Measurements from ENCODE around the gene GYG1.

The GYG1 gene

GRCh38 chr3:149044339-149045083 is 53.2 kb downstream of the GYG1 start:
- TF ChIP-seq CTCF (IDR thresholded peaks at IDR 0.05; ENCODE audit: low read depth, low read length, missing control alignments), result no peak
- DNase-seq (ENCODE audit: low read depth), result no peak
- no peak overlapping the region for H3K4me3 ChIP-seq (ENCODE audit: low read depth, low read length)

DNA sequence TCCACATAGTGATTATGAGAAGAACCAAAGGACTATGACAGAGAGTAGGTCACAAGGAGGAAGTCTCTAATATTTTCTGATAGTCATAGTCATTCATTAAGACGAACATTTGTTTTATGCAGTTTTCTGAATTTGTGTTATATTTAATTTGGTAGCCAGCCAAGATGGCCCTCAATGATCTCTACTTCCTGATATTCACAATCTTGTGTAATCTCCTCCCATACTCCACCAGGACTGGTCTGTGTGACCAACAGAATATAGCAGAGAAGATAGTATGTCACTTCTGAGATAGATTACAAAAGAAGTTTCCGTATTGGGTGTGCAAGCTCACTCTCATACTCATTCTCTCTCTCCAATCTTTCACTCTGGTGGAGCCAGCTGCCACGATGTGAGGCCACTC is 64.2 kb downstream of the GYG1 start:
- no peak overlapping the region for H3K4me3 ChIP-seq (ENCODE audit: low read depth, low read length)
- DNase-seq (ENCODE audit: low read depth), result no peak
- TF ChIP-seq CTCF (IDR thresholded peaks at IDR 0.05; ENCODE audit: low read depth, low read length, missing control alignments), result no peak

- no peak for DNase-seq (ENCODE audit: low read depth)
- H3K4me3 ChIP-seq (ENCODE audit: low read depth, low read length), result no peak overlapping the region
- no peak for TF ChIP-seq CTCF (IDR thresholded peaks at IDR 0.05; ENCODE audit: low read depth, low read length, missing control alignments)
These were observed 66.9 kb downstream of the GYG1 start for GRCh38 chr3:149058198-149058597.

DNA sequence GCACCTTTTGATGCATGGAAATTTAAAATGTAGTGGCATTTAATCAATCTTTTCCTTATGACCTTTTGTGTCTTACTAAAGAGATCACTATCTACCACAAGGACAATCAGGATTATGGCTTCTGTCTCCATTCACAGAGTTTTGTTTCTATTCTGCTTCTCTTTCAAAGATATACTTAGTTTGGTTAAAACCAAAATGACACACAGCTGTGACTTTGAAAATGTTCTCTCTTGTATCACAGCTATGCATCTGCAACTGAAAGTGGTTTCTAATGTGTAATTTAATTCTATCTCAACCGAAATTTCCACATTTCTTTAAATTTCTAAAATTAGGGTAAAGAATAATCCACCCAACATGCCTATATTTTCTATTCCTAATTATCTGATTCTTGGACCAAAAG is 67.3 kb downstream of the GYG1 start:
- H3K4me3 ChIP-seq (ENCODE audit: low read depth, low read length), result no peak overlapping the region
- no peak for TF ChIP-seq CTCF (IDR thresholded peaks at IDR 0.05; ENCODE audit: low read depth, low read length, missing control alignments)
- DNase-seq (ENCODE audit: low read depth), result peak; percentile 15

DNA sequence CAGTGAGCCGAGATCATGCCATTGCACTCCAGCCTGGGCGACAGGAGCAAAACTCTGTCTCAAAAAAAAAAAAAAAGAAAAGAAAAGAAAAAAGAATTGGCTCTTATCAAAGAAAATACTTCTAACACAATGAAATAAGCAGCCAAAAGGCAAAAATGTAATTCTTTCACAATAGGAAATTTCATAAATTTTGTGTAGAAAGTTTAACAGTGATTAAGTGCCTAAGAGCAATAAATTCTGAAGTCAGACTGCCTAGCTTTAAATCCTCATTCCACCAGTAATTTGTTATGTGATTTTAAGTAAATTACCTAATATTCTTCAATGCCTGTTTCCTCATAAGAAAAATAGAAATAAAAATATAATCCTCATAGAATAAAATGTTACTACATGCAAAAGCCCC is 70.4 kb downstream of the GYG1 start:
- TF ChIP-seq CTCF (IDR thresholded peaks at IDR 0.05; ENCODE audit: low read depth, low read length, missing control alignments), result no peak
- DNase-seq (ENCODE audit: low read depth), result no peak
- H3K4me3 ChIP-seq (ENCODE audit: low read depth, low read length), result no peak overlapping the region

DNA sequence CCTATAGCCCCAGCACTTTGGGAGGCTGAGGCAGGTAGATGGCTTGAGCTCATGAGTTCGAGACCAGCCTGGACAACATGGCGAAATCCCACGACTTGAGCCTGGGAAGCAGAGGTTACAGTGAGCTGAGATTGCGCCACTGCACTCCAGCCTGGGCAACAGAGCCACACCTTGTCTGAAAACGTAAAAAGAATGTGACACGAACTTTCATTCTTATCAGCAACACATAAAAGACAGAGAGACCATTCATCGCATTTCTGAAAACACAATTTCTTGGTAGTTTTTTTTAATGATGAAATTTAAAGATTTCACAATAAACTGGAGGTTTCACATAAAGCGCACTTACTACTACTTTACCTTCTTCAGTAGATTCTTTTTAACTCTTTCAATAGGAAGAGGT is 76.5 kb downstream of the GYG1 start:
- no peak for DNase-seq (ENCODE audit: low read depth)
- H3K4me3 ChIP-seq (ENCODE audit: low read depth, low read length), result no peak overlapping the region
- TF ChIP-seq CTCF (IDR thresholded peaks at IDR 0.05; ENCODE audit: low read depth, low read length, missing control alignments), result no peak
